GM20431 (cell line): ENCODE measurements around the gene GPR75.

Source experiments
- in situ Hi-C: fragments of 300-500 bp; cut with MseI, MboI; formaldehyde crosslinking; loops from one replicate; pipeline ENCODE4 v1.15.0; 2020; ENCODE audit warnings: low sequenced_read_pairs; ENCODE audit not compliant: unreplicated experiment

Gene GPR75

DNA sequence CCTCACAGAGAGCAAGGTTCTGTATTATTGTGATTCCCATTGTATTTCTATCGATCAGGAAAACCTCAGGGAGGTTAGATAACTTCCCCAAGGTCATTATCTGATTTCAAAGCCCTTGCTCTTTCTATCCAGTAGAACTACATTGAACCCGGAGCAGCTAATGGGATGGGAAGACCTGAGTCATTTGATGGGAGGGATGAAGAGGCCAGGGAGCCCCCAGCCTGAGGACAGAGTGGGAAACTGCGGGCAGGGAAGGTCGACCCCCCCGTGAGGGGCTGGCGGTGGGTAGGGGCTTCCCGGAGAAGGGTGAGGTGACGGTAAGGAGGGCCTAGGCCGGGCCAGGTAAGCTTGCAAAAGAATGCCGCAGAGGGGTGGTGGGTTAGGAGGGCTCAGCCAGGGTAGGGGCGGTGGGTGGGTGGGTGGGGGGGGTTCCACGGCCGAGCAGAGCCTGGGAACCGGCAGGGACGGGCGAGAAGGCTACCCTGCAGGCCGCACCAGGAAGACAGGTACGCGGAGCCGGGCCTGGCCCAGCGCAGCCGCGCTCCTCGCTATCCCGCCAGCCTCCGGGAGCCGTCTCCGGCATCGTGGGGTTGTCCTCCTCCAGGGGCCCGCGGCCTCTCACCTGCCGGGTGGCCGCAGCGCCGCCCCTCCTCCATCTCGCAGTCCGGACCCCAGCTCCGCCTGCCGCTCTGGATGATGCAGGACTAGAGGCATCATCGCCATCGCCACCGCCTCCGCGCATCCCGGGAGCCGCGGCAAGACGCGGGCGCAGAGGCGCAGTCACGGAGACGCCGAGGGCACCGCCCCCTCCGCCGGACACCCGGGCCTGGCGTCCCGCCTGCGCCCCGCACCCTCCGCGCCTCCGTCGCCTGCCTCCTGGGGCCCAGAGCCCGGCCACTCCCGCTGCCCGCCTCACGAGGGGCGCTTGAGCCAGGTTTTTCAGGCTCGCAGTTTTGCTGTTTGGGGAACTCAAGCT lies at the start of gene GPR75:
Gene GPR75, minus strand, starts transcription at position 762 of the 976 bp plus-strand sequence. CDS start 5,211 bp downstream, outside the sequence.
- in situ Hi-C loops = no loop called here

DNA sequence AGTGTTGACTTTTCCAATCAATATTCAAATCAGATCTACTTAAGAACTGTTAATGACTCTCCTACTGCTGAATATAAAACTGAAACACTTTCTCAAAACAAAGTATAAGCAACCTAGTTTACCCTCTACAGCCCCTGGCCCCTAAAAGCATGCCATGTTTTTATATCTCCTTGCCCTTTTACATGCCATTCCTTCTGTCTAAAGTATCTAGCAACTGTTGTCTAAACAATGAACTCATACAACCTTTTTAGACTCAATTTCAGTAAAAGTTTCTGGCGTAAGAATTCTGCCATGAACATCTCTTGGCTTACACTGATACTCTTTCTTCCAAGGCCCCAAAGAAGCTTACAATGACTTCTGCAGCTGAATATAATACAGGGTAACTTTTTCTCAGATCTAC lies 47.8 kb upstream of the GPR75 start:
- in situ Hi-C loops = no loop called here

GRCh38 chr2:53905396-53905795 lies 45.6 kb upstream of the GPR75 start:
- in situ Hi-C loops = no loop called here

DNA sequence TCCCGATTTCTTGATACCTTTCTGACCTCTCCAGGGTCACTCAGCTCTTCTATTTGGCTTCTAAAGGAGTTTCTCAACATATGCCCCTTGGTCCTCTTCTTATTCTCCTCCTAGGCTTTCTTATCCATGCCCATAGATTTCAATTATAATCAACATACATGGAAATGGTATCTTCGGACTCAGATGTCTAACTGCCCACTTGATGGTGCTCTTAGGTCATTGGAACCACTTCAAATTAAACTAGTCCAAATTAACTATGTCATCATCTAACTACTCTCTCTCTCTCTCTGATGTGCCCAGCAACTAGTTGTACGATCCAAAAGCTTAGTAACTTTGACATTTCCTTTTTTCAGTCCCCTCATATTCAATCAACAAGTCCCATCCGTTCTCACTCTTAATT lies 43.2 kb upstream of the GPR75 start:
- in situ Hi-C loops = no loop called here

DNA sequence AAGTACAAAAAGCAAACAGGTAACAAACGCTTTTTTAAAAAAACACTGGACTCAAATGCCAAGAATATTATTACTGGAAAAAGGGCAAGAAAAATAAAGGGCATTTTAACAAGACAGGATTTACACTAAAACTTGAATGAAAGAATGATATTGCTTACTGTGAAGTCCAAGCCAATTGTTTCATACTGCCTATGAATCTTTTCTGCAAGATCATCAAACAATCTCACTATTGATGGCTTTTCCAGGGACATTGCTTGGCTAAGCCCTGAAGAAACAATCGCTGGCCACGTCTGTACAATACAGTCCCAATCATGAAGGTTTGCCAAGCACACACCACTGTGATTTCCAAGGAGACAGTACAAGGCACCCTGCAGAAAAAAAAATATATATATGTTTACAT lies 41.4 kb upstream of the GPR75 start:
- in situ Hi-C loops = no loop called here

DNA sequence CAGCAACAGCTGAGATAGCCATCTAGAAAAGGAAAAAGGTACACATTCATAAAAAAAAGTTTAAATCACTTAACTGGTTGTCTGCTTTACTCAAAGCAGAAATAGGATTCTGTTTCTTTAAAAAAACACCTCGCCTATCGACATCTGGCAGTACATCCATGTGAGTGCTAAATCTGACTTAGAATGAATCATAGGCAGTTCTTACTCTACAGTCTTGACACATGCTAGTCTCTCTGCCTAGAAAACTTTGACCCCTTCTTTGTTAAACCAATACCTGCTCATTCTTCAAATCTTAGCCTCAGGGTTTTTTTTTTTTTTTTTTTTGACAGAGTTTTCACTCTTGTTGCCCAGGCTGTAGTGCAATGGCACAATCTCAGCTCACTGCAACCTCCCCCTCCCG lies 37.1 kb upstream of the GPR75 start:
- in situ Hi-C loops = no loop called here

DNA sequence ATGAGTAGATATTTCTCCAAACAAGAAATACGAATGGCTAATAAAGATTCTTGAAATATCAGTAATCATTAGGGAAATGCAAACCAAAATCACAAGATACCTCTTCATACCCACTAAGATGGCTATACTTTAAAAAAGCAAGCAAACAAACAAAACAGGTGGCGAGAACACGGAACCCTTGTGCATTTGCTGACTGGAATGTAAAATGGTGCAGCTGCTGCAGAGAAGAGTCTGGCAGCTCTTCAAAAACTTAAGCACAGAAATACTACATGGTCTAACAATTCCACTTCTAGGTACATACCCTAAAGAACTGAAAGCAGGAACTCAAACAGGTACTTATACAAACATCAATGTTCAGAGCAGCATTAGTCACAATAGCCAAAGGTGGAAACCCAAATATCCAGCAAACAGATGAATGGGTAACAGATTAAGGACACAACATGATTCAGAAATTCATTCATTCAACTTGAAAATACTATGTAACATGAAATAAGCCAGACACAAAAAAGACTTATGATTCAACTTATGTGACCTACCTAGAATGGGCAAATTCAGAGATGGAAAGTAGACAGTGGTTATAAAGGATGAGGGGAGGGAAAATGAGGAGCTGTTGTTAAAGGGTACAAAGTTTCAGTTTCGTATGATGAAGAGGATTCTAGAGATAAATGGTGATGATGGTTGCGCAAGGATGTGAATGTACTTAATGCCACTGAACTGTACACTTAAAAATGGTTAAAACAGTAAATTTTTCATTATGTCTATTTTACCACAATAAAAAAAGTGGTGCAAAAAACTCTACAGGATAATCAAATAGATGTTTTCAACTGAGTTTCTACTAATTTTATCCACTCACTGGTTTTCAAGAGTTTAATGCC lies 26.9 kb upstream of the GPR75 start:
- in situ Hi-C loops = no loop called here

DNA sequence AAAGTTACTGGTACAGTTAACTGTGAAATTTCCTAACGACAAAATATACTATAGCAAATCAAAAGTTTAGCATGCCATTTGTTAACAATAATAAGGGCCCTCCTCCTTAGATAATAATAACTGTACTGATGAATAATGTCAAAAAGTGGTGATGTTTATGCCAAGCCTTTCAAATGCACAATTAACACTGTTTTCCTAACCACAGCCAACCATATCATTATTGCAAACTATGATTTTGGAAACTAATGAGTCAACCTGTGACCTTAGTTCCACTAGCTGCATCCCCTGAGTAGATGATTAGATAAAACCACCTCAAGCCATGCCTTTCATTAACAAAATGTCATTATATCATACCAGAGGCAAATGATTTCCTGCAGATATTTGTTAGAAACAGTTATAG lies 25.1 kb upstream of the GPR75 start:
- in situ Hi-C loops = no loop called here

GRCh38 chr2:53881986-53882385 lies 22.2 kb upstream of the GPR75 start:
- in situ Hi-C loops = no loop called here

DNA sequence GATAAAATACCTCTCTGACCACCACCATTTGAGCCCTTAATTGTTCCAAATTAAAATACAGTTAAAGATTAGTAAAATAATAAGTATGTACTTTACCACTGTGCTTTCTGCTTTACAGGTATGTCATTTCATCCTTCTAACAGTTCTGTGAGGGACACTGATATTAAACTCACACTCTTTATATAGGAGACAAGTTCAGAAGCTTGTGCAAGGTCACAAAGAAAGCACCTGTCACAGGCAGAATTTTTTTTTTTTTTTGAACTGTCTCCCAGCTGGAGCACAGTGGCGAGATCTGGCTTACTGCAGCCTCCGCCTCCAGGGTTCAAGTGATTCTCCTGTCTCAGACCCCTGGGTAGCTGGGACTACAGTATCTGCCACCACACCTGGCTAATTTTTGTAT lies 21.6 kb upstream of the GPR75 start:
- in situ Hi-C loops = no loop called here

- in situ Hi-C loops = no loop called here
Measured at GRCh38 chr2:53880756-53881155, 21.0 kb upstream of the GPR75 start.

DNA sequence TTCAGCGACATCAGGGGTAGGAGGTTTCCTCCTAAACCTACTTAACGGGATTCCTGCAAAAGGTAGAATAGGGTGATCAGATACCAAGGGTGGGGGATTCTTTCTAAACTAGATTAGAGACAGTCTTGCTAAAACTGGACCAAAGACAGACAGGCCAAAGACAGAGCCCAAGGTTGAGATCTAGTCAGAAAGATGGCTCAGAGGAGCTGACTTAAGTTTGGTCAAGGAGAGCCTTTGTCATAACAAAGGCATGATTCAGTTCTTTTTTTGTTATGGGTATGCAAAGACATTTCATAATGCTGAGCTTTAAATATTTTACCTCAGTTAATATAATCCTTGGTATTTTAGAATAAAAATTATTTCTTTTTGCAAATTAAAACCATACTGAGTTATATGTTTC lies 17.8 kb upstream of the GPR75 start:
- in situ Hi-C loops = no loop called here

- in situ Hi-C loops = no loop called here
Measured at GRCh38 chr2:53877112-53877511, 17.3 kb upstream of the GPR75 start.

DNA sequence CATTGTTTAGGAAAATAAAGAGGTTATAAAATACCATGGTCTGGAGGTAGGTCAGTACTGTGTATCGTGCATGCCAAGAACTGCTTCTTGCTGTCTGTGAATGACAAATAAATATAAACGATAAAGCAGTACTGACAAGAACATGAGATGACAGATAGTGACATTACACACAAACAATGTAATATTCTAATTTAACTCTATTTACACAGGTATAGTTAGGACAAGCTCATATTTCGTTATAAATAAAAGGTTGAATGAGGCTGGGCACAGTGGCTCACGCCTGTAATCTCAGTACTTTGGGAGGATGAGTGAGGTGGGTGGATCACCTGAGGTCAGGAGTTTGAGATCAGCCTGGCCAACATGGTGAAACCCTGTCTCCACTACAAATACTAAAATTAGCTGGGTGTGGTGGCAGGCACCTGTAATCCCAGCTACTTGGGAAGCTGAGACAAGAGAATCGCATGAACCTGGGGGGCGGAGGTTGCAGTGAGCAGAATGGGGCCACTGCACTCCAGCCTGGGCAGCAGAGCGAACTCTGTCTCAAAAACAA lies 14.7 kb upstream of the GPR75 start:
- in situ Hi-C loops = no loop called here

- in situ Hi-C loops = no loop called here
Measured at GRCh38 chr2:53867773-53868172, 8.0 kb upstream of the GPR75 start.

DNA sequence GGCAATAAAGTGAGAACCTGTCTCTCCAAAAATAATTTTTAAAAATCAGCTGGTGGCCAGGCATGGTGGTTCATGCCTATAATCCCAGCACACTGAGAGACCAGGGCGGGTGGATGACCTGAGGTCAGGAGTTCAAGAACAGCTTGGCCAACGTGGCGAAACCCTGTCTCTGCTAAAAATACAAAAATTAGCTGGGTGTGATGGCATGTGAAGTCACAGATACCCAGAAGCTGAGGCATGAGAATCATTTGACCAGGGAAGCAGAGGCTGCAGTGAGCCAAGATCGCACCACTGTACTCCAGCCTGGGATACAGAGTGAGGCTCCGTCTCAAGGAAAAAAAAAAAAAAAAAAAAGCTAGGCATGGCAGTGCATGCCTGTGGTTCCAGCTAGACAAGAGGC lies 7.4 kb upstream of the GPR75 start:
- in situ Hi-C loops = no loop called here

- in situ Hi-C loops = no loop called here
Measured at GRCh38 chr2:53865962-53866361, 6.2 kb upstream of the GPR75 start.

DNA sequence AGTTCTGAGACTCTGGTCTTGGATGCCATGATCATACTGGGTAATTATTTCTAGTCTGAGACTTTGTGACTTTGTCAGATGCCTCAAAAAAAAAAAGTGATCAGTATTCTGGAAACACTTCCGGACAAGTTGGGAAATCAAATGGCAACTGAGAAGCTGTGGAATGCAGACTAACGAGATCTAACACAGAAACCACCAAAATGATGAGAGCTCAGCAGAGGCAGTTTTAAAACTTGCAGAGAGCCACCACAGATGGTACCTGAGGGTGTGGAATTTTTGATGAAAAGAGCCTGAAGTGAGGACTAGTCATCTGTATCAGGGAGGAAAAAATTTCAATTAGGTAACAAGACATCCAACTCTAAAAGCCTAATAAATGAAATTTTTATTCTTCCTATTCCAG lies 5.5 kb upstream of the GPR75 start:
- in situ Hi-C loops = no loop called here

- in situ Hi-C loops = no loop called here
Measured at GRCh38 chr2:53863538-53864227, 3.9 kb upstream of the GPR75 start.

- in situ Hi-C loops = no loop called here
Measured at GRCh38 chr2:53861824-53862223, 2.1 kb upstream of the GPR75 start.
